ENCODE measurements around the gene CBFA2T2.
"Not testable (repeated sequence)": the region's sequence is repeated elsewhere in the genome, so short reads cannot be mapped to it uniquely, and the experiment has no call there.

CBFA2T2 gene

GRCh38 chr20:33629979-33630378 is 140.1 kb downstream of the CBFA2T2 start:
- no peak overlapping the region for H3K4me3 Mint-ChIP-seq
- H3K27ac Mint-ChIP-seq, result no peak overlapping the region
- H3K36me3 Mint-ChIP-seq (ENCODE audit: low read depth), result peaks cover 91% of the 10 kb centered on the region
- intact Hi-C loops (cut with micrococcal nuclease), result no loop called here
- H3K9me3 Mint-ChIP-seq, result no peaks in the 10 kb centered on the region
- H3K4me1 Mint-ChIP-seq (ENCODE audit: low read depth), result no peaks in the 10 kb centered on the region
- no peaks in the 10 kb centered on the region for H3K27me3 Mint-ChIP-seq

- intact Hi-C loops (cut with micrococcal nuclease), result no loop called here
- no peak overlapping the region for H3K27ac Mint-ChIP-seq
- no peaks in the 10 kb centered on the region for H3K4me1 Mint-ChIP-seq (ENCODE audit: low read depth)
- no peaks in the 10 kb centered on the region for H3K27me3 Mint-ChIP-seq
- peaks cover 88% of the 10 kb centered on the region for H3K36me3 Mint-ChIP-seq (ENCODE audit: low read depth)
- no peaks in the 10 kb centered on the region for H3K9me3 Mint-ChIP-seq
- H3K4me3 Mint-ChIP-seq, result no peak overlapping the region
Measured at GRCh38 chr20:33630507-33630906, 140.6 kb downstream of the CBFA2T2 start.

- H3K4me1 Mint-ChIP-seq (ENCODE audit: low read depth); intact Hi-C loops (cut with micrococcal nuclease); H3K27ac Mint-ChIP-seq; H3K27me3 Mint-ChIP-seq; H3K9me3 Mint-ChIP-seq; H3K4me3 Mint-ChIP-seq: not testable (repeated sequence)
- peaks cover 83% of the 10 kb centered on the region for H3K36me3 Mint-ChIP-seq (ENCODE audit: low read depth)
Measured at GRCh38 chr20:33631910-33632309, 142.0 kb downstream of the CBFA2T2 start.

GRCh38 chr20:33635341-33635740 is 145.4 kb downstream of the CBFA2T2 start:
- Mint-ChIP-seq H3K4me3 (no peak overlapping the region), H3K4me1 (ENCODE audit: low read depth) (no peaks in the 10 kb centered on the region), H3K9me3 (no peaks in the 10 kb centered on the region), H3K27ac (no peak overlapping the region), H3K36me3 (ENCODE audit: low read depth) (peaks cover 83% of the 10 kb centered on the region), H3K27me3 (no peaks in the 10 kb centered on the region)
- intact Hi-C loops (cut with micrococcal nuclease), result no loop called here

GRCh38 chr20:33636776-33637175 is 146.9 kb downstream of the CBFA2T2 start:
- H3K27ac Mint-ChIP-seq, result no peak overlapping the region
- H3K27me3 Mint-ChIP-seq, result no peaks in the 10 kb centered on the region
- no peaks in the 10 kb centered on the region for H3K9me3 Mint-ChIP-seq
- H3K4me1 Mint-ChIP-seq (ENCODE audit: low read depth), result no peaks in the 10 kb centered on the region
- H3K36me3 Mint-ChIP-seq (ENCODE audit: low read depth), result peaks cover 83% of the 10 kb centered on the region
- H3K4me3 Mint-ChIP-seq, result no peak overlapping the region
- intact Hi-C loops (cut with micrococcal nuclease), result no loop called here

GRCh38 chr20:33640287-33640686 is 150.4 kb downstream of the CBFA2T2 start:
- H3K4me1 Mint-ChIP-seq (ENCODE audit: low read depth), result no peaks in the 10 kb centered on the region
- H3K4me3 Mint-ChIP-seq, result no peak overlapping the region
- no peaks in the 10 kb centered on the region for H3K9me3 Mint-ChIP-seq
- intact Hi-C loops (cut with micrococcal nuclease), result no loop called here
- H3K27ac Mint-ChIP-seq, result no peak overlapping the region
- no peaks in the 10 kb centered on the region for H3K27me3 Mint-ChIP-seq
- peaks cover 87% of the 10 kb centered on the region for H3K36me3 Mint-ChIP-seq (ENCODE audit: low read depth)

GRCh38 chr20:33644313-33645071 is 154.6 kb downstream of the CBFA2T2 start:
- H3K27me3 Mint-ChIP-seq, result no peaks in the 10 kb centered on the region
- H3K36me3 Mint-ChIP-seq (ENCODE audit: low read depth), result peaks cover 84% of the 10 kb centered on the region

GRCh38 chr20:33645072-33645358 is 155.1 kb downstream of the CBFA2T2 start:
- Mint-ChIP-seq H3K36me3 (ENCODE audit: low read depth) (peaks cover 79% of the 10 kb centered on the region), H3K27ac (no peak overlapping the region), H3K4me1 (ENCODE audit: low read depth) (no peaks in the 10 kb centered on the region), H3K9me3 (no peaks in the 10 kb centered on the region), H3K4me3 (no peak overlapping the region), H3K27me3 (no peaks in the 10 kb centered on the region)
- intact Hi-C loops (cut with micrococcal nuclease), result no loop called here

More at GRCh38 chr20:33644313-33645071, 154.6 kb downstream of the CBFA2T2 start:
- no peak overlapping the region for H3K27ac Mint-ChIP-seq
- H3K9me3 Mint-ChIP-seq, result no peaks in the 10 kb centered on the region
- H3K4me3 Mint-ChIP-seq, result no peak overlapping the region
- intact Hi-C loops (cut with micrococcal nuclease), result no loop called here
- no peaks in the 10 kb centered on the region for H3K4me1 Mint-ChIP-seq (ENCODE audit: low read depth)

- no peaks in the 10 kb centered on the region for H3K27me3 Mint-ChIP-seq
- H3K4me1 Mint-ChIP-seq (ENCODE audit: low read depth), result no peaks in the 10 kb centered on the region
- peaks cover 75% of the 10 kb centered on the region for H3K36me3 Mint-ChIP-seq (ENCODE audit: low read depth)
- no peaks in the 10 kb centered on the region for H3K9me3 Mint-ChIP-seq
- no peak overlapping the region for H3K4me3 Mint-ChIP-seq
- H3K27ac Mint-ChIP-seq, result no peak overlapping the region
- intact Hi-C loops (cut with micrococcal nuclease), result no loop called here
Measured at GRCh38 chr20:33645396-33645795, 155.5 kb downstream of the CBFA2T2 start.

GRCh38 chr20:33646191-33646590 is 156.3 kb downstream of the CBFA2T2 start:
- intact Hi-C loops (cut with micrococcal nuclease), result no loop called here
- Mint-ChIP-seq H3K9me3 (no peaks in the 10 kb centered on the region), H3K27ac (no peak overlapping the region), H3K4me3 (no peak overlapping the region), H3K36me3 (ENCODE audit: low read depth) (peaks cover 67% of the 10 kb centered on the region), H3K27me3 (no peaks in the 10 kb centered on the region), H3K4me1 (ENCODE audit: low read depth) (no peaks in the 10 kb centered on the region)

GRCh38 chr20:33646959-33647602 is 157.2 kb downstream of the CBFA2T2 start:
- H3K27ac Mint-ChIP-seq; H3K27me3 Mint-ChIP-seq; H3K4me1 Mint-ChIP-seq (ENCODE audit: low read depth); H3K4me3 Mint-ChIP-seq; intact Hi-C loops (cut with micrococcal nuclease); H3K9me3 Mint-ChIP-seq: not testable (repeated sequence)
- peaks cover 58% of the 10 kb centered on the region for H3K36me3 Mint-ChIP-seq (ENCODE audit: low read depth)

- no peak overlapping the region for H3K27ac Mint-ChIP-seq
- no peaks in the 10 kb centered on the region for H3K4me1 Mint-ChIP-seq (ENCODE audit: low read depth)
- peaks cover 51% of the 10 kb centered on the region for H3K36me3 Mint-ChIP-seq (ENCODE audit: low read depth)
- H3K9me3 Mint-ChIP-seq, result no peaks in the 10 kb centered on the region
- H3K4me3 Mint-ChIP-seq, result no peak overlapping the region
- intact Hi-C loops (cut with micrococcal nuclease), result no loop called here
- H3K27me3 Mint-ChIP-seq, result no peaks in the 10 kb centered on the region
Measured at GRCh38 chr20:33647603-33648395, 157.9 kb downstream of the CBFA2T2 start.

GRCh38 chr20:33648396-33649004 is 158.6 kb downstream of the CBFA2T2 start:
- Mint-ChIP-seq H3K27ac (no peak overlapping the region), H3K27me3 (no peaks in the 10 kb centered on the region), H3K36me3 (ENCODE audit: low read depth) (peaks cover 45% of the 10 kb centered on the region), H3K4me1 (ENCODE audit: low read depth) (peaks cover 6% of the 10 kb centered on the region), H3K9me3 (no peaks in the 10 kb centered on the region), H3K4me3 (no peak overlapping the region)
- intact Hi-C loops (cut with micrococcal nuclease), result no loop called here

GRCh38 chr20:33649201-33649681 is 159.3 kb downstream of the CBFA2T2 start:
- no peak overlapping the region for H3K4me3 Mint-ChIP-seq
- H3K9me3 Mint-ChIP-seq, result no peaks in the 10 kb centered on the region
- intact Hi-C loops (cut with micrococcal nuclease), result no loop called here
- H3K36me3 Mint-ChIP-seq (ENCODE audit: low read depth), result peaks cover 39% of the 10 kb centered on the region
- no peaks in the 10 kb centered on the region for H3K27me3 Mint-ChIP-seq
- H3K4me1 Mint-ChIP-seq (ENCODE audit: low read depth), result peaks cover 8% of the 10 kb centered on the region
- H3K27ac Mint-ChIP-seq, result no peak overlapping the region
